Stomach (tissue), 9 donors: Measurements from ENCODE around the gene EML4. TPM values are rescaled to one million over a fixed set of nuclear protein-coding genes. Genes with fewer than 3 reads are reported as not detected.

Experiments
- DNase-seq, 2 donors: peaks; one replicate each; pipeline versions ENCODE4 v3.0.0 to v3.0.0-alpha.2; 2013 to 2019
- H3K27ac ChIP-seq, 5 donors: fragments of 200-600 bp in 4 of 5; sonication (generic) in 4 of 5; one replicate each; pipeline ENCODE4 v1.5.1; 2013 to 2019; ENCODE audit warnings: mild to moderate bottlenecking in 1 of 5, moderate library complexity in 1 of 5
- H3K27me3 ChIP-seq, 3 donors: fragments of 200-600 bp; sonication (generic); one replicate each; pipeline ENCODE4 v1.5.1; 2017 to 2019; ENCODE audit warnings: mixed run types in 1 of 3
- H3K36me3 ChIP-seq, 4 donors: fragments of 200-600 bp; sonication (generic); 1 replicate in 3 of 4; 2 replicates in 1 of 4; pipeline ENCODE4 v1.5.1; 2016 to 2019
- H3K4me1 ChIP-seq, 4 donors: fragments of 200-600 bp; sonication (generic); one replicate each; pipeline ENCODE4 v1.5.1; 2016 to 2019
- H3K4me3 ChIP-seq, 4 donors: fragments of 200-600 bp; sonication (generic) in 3 of 4; one replicate each; pipeline ENCODE4 v1.5.1; 2016 to 2019; ENCODE audit warnings: mild to moderate bottlenecking in 1 of 4
- H3K9me3 ChIP-seq, 4 donors: fragments of 200-600 bp; sonication (generic); one replicate each; pipeline ENCODE4 v1.5.1; 2016 to 2019
- EP300 ChIP-seq: sonication (generic); formaldehyde crosslinking; IDR thresholded peaks from one replicate; pipeline ENCODE4 v1.6.1; 2017; ENCODE audit warnings: antibody characterized with exemption
- POLR2A ChIP-seq, 4 donors: fragments of 450-650 bp; IDR thresholded peaks; one replicate each; pipeline ENCODE4 v1.6.1; 2016; ENCODE audit warnings: antibody characterized with exemption in 4 of 4, control low read depth in 2 of 4, mild to moderate bottlenecking in 1 of 4, moderate library complexity in 1 of 4
- POLR2AphosphoS5 ChIP-seq, 3 donors: sonication (generic); formaldehyde crosslinking; IDR thresholded peaks; one replicate each; pipeline ENCODE4 v1.6.1; 2016; ENCODE audit warnings: antibody characterized with exemption in 3 of 3
- WGBS, 5 donors: extraction: QIAGEN DNeasy Blood & Tissue Kit in 3 of 5; methylation state at CpG; one replicate each; pipeline versions ENCODE4 v1.1.5 to v1.1.7; 2013 to 2018; 5-methylcytosine and 5-hydroxymethylcytosine counted together
- intact Hi-C: fragments of 100-400 bp; cut with DNase I; formaldehyde crosslinking; loops from one replicate; pipeline ENCODE4 v1.15.1; 2023; ENCODE audit warnings: low total_unique reads
- polyA plus RNA-seq, 3 donors: library from polyadenylated mRNA; stranded (reverse); fragments of 200-250 nt; gene quantifications; one replicate each; pipeline ENCODE4 v1.2.3, GENCODE V29; 2013
- total RNA-seq, 5 donors: library from RNA; depleted of rRNA; stranded (reverse); fragments of >200 nt; gene quantifications; one replicate each; pipeline versions ENCODE4 v1.1.0 to v1.2.3, GENCODE V29; 2014 to 2016
- TF ChIP-seq, protein P1 (sequence below), 7 experiments: fragments of 450-650 bp in 4 of 7; fragments of 200-600 bp in 3 of 7; sonication (generic) in 3 of 7; IDR thresholded peaks; one replicate each; pipeline ENCODE4 v1.5.1; 2016 to 2019; ENCODE audit warnings: antibody characterized with exemption in 7 of 7, control low read depth in 2 of 7, mild to moderate bottlenecking in 1 of 7
- donor health status: healthy with polysubstance abuse.
- donor health status: Bipolar disorder and iron deficiency.
- donor health status: healthy.

The EML4 gene
- total and polyA plus RNA-seq, 8 donors: 10.2 to 292 (median 28.6) TPM

GRCh38 chr2:42137125-42137841 lies 31.9 kb upstream of the EML4 start:
- Histone ChIP-seq H3K4me1 (peaks cover 30 to 71% (median 37%) of the 10 kb centered on the region in 4 donors), H3K27ac (no peak overlapping the region)

GRCh38 chr2:42138163-42139015 lies 30.8 kb upstream of the EML4 start:
- TF ChIP-seq POLR2A (IDR thresholded peaks at IDR 0.05): no peak
- TF ChIP-seq, protein P1, sequence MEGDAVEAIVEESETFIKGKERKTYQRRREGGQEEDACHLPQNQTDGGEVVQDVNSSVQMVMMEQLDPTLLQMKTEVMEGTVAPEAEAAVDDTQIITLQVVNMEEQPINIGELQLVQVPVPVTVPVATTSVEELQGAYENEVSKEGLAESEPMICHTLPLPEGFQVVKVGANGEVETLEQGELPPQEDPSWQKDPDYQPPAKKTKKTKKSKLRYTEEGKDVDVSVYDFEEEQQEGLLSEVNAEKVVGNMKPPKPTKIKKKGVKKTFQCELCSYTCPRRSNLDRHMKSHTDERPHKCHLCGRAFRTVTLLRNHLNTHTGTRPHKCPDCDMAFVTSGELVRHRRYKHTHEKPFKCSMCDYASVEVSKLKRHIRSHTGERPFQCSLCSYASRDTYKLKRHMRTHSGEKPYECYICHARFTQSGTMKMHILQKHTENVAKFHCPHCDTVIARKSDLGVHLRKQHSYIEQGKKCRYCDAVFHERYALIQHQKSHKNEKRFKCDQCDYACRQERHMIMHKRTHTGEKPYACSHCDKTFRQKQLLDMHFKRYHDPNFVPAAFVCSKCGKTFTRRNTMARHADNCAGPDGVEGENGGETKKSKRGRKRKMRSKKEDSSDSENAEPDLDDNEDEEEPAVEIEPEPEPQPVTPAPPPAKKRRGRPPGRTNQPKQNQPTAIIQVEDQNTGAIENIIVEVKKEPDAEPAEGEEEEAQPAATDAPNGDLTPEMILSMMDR (IDR thresholded peaks at IDR 0.05): no peak
- no peak for TF ChIP-seq POLR2AphosphoS5 (IDR thresholded peaks at IDR 0.05)
- TF ChIP-seq EP300: no peak
- DNase-seq: peak; percentile 57 to 72
- intact Hi-C loops: no loop called here
- Histone ChIP-seq H3K4me3 (no peak overlapping the region), H3K9me3 (no peaks in the 10 kb centered on the region), H3K36me3 (no peaks in the 10 kb centered on the region), H3K27ac (peak overlapping the region in 2 of 5 donors; percentile 1 to 27), H3K27me3 (no peaks in the 10 kb centered on the region), H3K4me1 (peaks cover 18 to 69% (median 33%) of the 10 kb centered on the region in 4 donors)
- WGBS, 5 donors: 60 to 75% (median 63%) methylated on average over 5 of the region's 5 CpGs

More at GRCh38 chr2:42137125-42137841, 31.9 kb upstream of the EML4 start:
- 56 to 73% (median 72%) methylated on average over 5 of the region's 5 CpGs for WGBS, 5 donors
- DNase-seq: no peak
- no peaks in the 10 kb centered on the region for H3K36me3 ChIP-seq
- TF ChIP-seq POLR2AphosphoS5 (IDR thresholded peaks at IDR 0.05) (no peak), POLR2A (IDR thresholded peaks at IDR 0.05) (no peak)
- TF ChIP-seq, protein P1 (IDR thresholded peaks at IDR 0.05): no peak
- intact Hi-C loops: no loop called here
- H3K4me3 ChIP-seq: no peak overlapping the region
- H3K9me3 ChIP-seq: no peaks in the 10 kb centered on the region
- H3K27me3 ChIP-seq: no peaks in the 10 kb centered on the region

GRCh38 chr2:42139101-42139500 lies 30.1 kb upstream of the EML4 start:
- H3K4me1 ChIP-seq: peaks cover 14 to 63% (median 28%) of the 10 kb centered on the region in 4 donors

GRCh38 chr2:42140496-42140895 lies 28.7 kb upstream of the EML4 start:
- no peak overlapping the region for H3K4me3 ChIP-seq
- peaks cover 14 to 59% (median 28%) of the 10 kb centered on the region in 4 donors for H3K4me1 ChIP-seq
- no peak for DNase-seq
- WGBS, 5 donors: 96 to 100% (median 98%) methylated on average over 2 of the region's 2 CpGs
- H3K27me3 ChIP-seq: no peaks in the 10 kb centered on the region
- H3K27ac ChIP-seq: no peak overlapping the region
- intact Hi-C loops: no loop called here
- no peaks in the 10 kb centered on the region for H3K36me3 ChIP-seq
- H3K9me3 ChIP-seq: no peaks in the 10 kb centered on the region
- TF ChIP-seq EP300 (no peak), POLR2A (IDR thresholded peaks at IDR 0.05) (no peak), POLR2AphosphoS5 (IDR thresholded peaks at IDR 0.05) (no peak)
- TF ChIP-seq, protein P1 (IDR thresholded peaks at IDR 0.05): no peak

More at GRCh38 chr2:42139101-42139500, 30.1 kb upstream of the EML4 start:
- Histone ChIP-seq H3K9me3 (no peaks in the 10 kb centered on the region), H3K27me3 (no peaks in the 10 kb centered on the region), H3K36me3 (no peaks in the 10 kb centered on the region), H3K4me3 (no peak overlapping the region), H3K27ac (peak overlapping the region in 2 of 5 donors; percentile 1 to 27)
- intact Hi-C loops: no loop called here
- TF ChIP-seq POLR2AphosphoS5 (IDR thresholded peaks at IDR 0.05): no peak
- TF ChIP-seq EP300: no peak
- no peak for TF ChIP-seq POLR2A (IDR thresholded peaks at IDR 0.05)
- TF ChIP-seq, protein P1 (IDR thresholded peaks at IDR 0.05): no peak
- DNase-seq: peak in 1 of 2 donors; percentile 46
- 63 to 85% (median 77%) methylated on average over 3 of the region's 3 CpGs for WGBS, 5 donors
